HG03095 (cell line): ENCODE data around the gene RTKN2.
"Not testable (repeated sequence)": the region's sequence is repeated elsewhere in the genome, so short reads cannot be mapped to it uniquely, and the experiment has no call there.

Experiments used
- ATAC-seq: cut with Tn5 transposase; IDR thresholded peaks from one replicate; pipeline ENCODE4 v1.9.1; 2021; ENCODE audit warnings: moderate library complexity; ENCODE audit not compliant: unreplicated experiment

RTKN2 gene

GRCh38 chr10:62268399-62269114 lies at the start of gene RTKN2:
Gene RTKN2, minus strand, starts transcription at chr10:62268844. Its CDS starts 234 bp downstream, at chr10:62268610.
- ATAC-seq, result peak; percentile 71

DNA sequence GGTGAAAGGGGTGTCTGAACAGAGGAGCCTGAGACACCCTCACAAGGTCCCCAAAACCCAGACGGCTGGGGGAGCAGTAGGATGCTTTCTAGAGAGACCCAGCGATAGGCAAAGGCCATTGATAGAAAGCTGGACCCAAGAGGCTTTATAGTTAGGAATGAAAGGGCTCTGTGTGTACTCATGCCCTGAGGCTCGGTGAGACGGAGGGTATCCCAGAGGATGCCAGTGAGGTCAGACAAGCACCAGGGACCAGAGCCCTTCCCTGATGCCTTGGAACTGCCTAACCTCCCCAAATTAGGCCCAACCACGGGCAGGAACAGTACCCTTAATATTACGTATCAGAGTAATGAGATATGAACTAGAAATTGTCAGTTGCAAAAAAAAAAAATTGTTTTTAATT lies 48.6 kb upstream of the RTKN2 start:
- no peak for ATAC-seq

DNA sequence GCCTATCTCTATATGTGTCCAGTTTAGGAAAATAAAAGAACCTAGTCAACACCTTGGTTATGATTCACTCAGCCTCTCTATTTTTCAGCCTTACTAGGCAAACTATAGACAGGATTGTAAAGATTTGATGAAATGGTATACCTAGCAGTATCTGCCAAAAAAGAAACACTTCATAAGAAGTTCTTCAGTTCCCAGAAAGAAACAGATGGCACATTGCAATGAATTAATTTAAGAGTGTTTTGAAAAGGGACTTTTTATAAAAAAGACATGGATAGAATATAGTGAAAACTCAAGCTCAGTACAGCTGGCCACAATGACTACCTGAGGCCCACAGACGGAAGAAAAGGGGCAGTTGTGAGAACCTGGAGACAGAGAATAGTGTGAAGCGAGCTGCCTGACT lies 40.6 kb upstream of the RTKN2 start:
- ATAC-seq, result no peak

DNA sequence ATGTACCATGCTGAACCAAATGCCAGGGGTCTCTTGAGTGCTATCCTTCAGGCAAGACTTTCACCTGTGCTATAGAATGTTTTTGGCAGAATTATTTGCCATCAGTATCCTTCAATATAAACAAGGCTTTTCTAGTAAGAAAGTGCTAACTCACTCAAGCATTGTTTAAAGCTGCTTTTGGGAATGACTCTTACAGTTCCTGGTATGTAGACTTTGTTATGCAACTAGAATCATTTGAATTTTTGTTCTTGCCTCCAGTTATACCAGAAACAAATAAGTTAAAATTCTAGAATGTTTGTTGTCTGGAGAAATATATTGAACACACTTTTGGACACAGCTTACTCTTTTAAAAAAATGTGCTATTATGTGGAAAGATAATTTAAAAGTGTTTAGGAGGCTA lies 39.5 kb upstream of the RTKN2 start:
- ATAC-seq, result no peak

GRCh38 chr10:62307635-62308034 lies 39.0 kb upstream of the RTKN2 start:
- ATAC-seq, result no peak

DNA sequence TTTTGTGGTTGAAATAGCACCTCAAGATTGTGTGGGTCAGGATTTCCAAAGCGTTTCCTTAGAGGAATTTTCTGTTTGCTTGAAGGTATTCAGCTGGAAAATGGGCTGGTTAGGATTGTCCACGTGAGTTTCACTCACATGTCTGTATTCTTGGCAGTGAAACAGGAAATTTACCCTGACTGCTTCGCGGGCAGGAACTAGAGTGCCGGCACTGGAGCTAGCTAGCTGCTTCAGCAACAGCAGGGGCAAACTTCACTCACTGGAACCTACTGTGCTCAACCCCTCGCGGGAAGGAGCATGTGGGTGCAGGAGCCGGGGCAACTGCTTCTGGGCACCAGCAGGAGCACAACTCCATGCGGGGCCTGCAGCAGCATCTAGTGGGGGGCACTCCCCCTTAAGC lies 38.0 kb upstream of the RTKN2 start:
- no peak for ATAC-seq

- ATAC-seq, result no peak
Measured at GRCh38 chr10:62305813-62306212, 37.2 kb upstream of the RTKN2 start.

DNA sequence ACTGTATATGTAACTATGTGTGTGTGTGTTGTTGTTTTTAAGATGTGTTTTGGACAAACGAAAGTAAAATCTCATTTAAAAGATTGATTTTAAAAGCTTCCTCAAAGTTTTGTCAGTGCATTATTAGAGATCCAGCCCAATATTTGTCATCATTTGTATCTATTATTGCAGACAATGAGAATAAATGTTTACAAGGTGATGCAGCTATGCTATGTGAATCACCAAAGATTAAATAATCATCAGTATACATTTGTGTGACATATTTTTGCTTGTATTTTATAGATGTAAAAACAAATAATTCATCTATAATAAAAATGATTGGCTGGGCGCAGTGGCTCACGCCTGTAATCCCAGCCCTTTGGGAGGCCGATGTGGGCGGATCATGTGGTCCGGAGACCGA lies 35.3 kb upstream of the RTKN2 start:
- ATAC-seq, result no peak

- no peak for ATAC-seq
Measured at GRCh38 chr10:62302760-62303159, 34.1 kb upstream of the RTKN2 start.

DNA sequence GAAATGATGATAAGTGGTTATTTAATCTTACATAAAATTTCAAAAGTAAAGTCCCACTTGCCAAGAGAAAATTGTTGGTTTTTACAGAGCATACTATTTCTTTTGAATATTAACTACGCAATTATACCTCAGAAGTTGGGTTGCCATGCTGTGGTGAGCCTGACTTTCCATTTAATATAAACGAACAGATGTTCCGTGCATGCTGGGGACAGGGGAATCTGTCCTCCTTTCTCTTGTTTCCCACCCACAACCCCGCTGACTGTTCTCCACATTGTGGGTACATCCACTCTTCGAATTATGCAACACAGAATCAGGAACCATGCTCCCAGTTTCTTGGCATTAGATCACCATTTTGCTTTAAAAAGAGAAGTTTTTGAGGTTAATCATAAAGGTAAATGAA lies 29.2 kb upstream of the RTKN2 start:
- ATAC-seq, result no peak

DNA sequence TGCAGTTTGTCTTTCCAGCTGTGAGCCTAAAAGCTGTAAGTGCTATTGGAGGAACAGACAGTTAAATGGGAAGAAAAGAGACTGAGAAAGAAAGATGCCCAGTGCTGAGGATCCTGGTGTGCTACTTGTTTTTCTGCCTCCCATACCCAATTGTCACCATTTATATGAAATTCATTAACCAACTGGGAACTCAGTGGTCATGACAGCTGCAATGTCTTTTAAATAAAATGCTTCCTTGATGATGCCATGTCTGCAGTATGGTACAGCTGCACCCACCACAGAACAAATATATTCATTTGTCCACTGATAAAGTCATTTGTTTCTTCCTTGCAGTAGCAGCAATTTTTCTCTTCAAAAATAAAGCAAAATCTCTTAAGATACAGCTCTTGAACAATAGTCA lies 15.6 kb upstream of the RTKN2 start:
- no peak for ATAC-seq

DNA sequence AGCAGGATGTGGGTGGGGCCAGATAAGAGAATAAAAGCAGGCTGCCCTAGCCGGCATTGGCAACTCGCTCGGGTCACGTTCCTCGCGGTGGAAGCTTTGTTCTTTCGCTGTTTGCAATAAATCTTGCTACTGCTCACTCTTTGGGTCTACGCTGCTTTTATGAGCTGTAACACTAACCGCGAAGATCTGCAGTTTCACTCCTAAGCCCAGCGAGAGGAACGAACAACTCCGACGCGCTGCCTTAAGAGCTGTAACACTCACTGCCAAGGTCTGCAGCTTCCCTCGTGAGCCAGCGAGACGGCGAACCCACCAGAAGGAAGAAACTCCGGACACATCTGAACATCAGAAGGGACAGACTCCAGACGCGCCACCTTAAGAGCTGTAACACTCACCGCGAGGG lies 12.7 kb upstream of the RTKN2 start:
- not testable (repeated sequence) for ATAC-seq

DNA sequence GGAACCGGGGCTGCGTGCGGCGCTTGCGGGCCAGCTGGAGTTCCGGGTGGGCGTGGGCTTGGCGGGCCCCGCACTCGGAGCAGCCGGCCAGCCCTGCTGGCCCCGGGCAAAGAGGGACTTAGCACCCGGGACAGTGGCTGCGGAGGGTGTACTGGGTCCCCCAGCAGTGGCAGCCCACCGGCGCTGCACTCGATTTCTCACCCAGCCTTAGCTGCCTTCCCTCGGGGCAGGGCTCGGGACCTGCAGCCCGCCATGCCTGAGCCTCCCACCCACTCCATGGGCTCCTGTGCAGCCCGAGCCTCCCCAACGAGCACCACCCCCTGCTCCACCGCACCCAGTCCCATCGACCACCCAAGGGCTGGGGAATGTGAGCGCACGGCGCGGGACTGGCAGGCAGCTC lies 11.7 kb upstream of the RTKN2 start:
- ATAC-seq, result not testable (repeated sequence)

DNA sequence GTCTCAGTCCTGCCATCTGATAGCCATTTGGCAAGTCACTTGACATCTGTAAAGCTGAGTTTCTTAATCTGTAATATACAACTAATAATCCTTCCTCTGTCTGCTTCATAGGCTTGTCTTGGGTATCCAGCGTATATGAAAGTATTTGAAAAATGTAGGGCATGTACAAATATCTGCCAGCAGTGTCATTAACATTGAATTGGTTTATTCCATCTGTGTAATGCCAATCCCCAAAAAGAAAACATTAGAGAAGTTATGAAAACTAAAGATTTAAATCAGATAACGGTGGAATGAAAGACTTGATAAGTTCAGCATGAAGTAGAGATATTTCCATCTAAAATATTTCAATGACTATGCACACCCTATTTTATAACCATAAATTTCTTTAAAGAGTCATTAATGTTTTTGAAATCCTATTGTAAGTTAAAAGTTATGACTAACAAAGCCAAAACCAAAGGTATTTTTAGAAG lies 9.8 kb upstream of the RTKN2 start:
- no peak for ATAC-seq

GRCh38 chr10:62277971-62278370 lies 9.3 kb upstream of the RTKN2 start:
- no peak for ATAC-seq

GRCh38 chr10:62270020-62270419 lies 1.4 kb upstream of the RTKN2 start:
- ATAC-seq, result no peak

DNA sequence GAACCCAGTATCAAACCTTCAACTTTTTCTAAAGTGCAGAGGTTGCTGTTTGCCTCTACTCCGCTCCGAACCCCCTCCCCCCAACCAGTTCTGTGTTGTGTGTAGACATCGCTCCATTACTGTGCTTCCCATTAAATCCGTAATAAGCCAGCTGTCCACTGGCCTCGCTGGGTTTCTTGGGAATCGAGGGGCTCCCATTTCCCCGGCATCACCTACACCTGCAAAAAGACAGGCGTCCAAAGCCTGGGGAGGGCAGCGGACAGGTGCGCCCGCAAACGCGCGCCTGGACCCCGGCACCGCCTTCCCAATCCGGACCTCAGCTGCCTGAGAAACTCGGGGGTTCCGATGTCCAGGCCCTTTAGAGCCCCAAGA lies 631 bp downstream of the RTKN2 start:
- ATAC-seq, result no peak

GRCh38 chr10:62266611-62267010 lies 2.0 kb downstream of the RTKN2 start:
- no peak for ATAC-seq

GRCh38 chr10:62266147-62266546 lies 2.5 kb downstream of the RTKN2 start:
- no peak for ATAC-seq

DNA sequence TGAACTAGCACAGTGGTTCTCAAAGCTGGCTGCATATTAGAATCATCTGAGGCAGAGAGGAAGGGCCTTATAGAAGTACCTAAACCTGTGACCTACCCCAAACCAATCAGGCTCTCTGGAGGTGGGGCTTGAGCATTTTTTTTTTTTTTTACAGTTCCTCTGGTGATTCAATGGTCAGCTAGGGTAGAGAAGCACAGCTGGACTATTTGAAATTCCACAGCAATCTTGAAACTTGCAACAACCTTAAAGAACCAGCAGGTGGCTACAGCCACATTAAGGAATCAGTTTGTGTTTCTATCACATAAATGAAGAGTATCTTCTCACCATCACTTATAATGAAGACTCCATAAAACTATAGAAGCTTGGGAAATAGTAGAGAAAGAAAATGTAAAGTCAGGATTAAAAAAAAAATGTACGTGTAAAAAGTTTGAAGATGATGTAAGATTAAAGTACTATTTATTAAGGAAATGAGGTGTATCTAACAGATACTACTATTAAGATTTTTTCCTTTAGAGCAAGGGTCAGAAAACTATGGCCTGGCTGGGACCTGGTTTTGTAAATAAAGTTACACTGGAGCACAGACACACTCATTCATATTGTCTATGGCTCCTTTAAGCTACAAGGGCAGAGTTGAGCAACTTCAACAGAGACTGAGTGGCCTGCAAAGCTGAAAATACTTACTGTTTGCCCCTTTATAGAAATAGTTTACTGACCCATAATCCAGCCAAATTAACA lies 3.8 kb downstream of the RTKN2 start:
- no peak for ATAC-seq

GRCh38 chr10:62264126-62264525 lies 4.5 kb downstream of the RTKN2 start:
- ATAC-seq, result no peak

GRCh38 chr10:62261666-62262065 lies 7.0 kb downstream of the RTKN2 start:
- ATAC-seq, result no peak

DNA sequence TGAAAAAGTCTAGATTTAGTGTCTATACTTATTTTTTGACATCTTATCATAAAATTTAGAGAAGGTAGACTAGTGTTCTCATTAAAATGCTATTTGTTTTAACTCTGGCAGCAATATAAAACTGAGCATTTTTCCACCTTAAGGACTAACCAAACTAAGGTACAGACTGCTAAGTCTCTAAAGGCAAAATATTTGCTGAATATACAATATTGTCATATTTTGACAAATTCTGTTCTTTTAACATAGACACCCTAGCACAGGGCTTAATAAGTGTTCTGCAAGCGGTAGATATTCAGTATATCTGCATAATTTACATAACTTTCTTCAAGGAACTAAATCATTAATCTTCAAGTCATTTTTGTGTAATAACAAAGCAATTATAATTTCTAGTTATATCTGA lies 8.6 kb downstream of the RTKN2 start:
- ATAC-seq, result no peak
